Thoracic aorta (tissue), 2 donors: Measurements from ENCODE around the gene TSTD1. TPM values are rescaled to one million over a fixed set of nuclear protein-coding genes. Genes with fewer than 3 reads are reported as not detected.
A peak's percentile ranks its signal among the peaks of the same experiment; 100 is the strongest.

Experiments
- ATAC-seq: fragments of 150-250 bp; one replicate; pipeline ENCODE4 v1.8.0; 2017; ENCODE audit warnings: low read depth; ENCODE audit not compliant: insufficient number of reproducible peaks, low FRiP score
- DNase-seq: peaks from one replicate; pipeline ENCODE4 v3.0.0-alpha.2; 2020; ENCODE audit warnings: low spot score
- H3K27ac ChIP-seq, 2 donors: fragments of 200-600 bp; sonication (generic); 1 replicate in 1 of 2; 2 replicates in 1 of 2; pipeline ENCODE4 v1.5.1; 2016; ENCODE audit warnings: mild to moderate bottlenecking in 2 of 2, moderate library complexity in 2 of 2
- H3K27me3 ChIP-seq: fragments of 200-600 bp; sonication (generic); replicated peaks from 2 replicates; pipeline ENCODE4 v1.6.0; 2016; ENCODE audit warnings: mild to moderate bottlenecking; ENCODE audit not compliant: insufficient read depth
- H3K36me3 ChIP-seq: fragments of 200-600 bp; sonication (generic); one replicate; pipeline ENCODE4 v1.5.1; 2016
- H3K4me1 ChIP-seq, 2 donors: fragments of 200-600 bp; sonication (generic); 1 replicate in 1 of 2; 2 replicates in 1 of 2; pipeline versions ENCODE4 v1.5.1 to v1.6.0; 2016; ENCODE audit warnings: low read depth in 2 of 2, mild to moderate bottlenecking in 1 of 2; ENCODE audit not compliant: control insufficient read depth in 1 of 2
- H3K4me3 ChIP-seq: fragments of 200-600 bp; sonication (generic); 2 replicates; pipeline ENCODE4 v1.5.1; 2016; ENCODE audit warnings: mild to moderate bottlenecking
- H3K9me3 ChIP-seq: fragments of 200-600 bp; sonication (generic); 2 replicates; pipeline ENCODE4 v1.5.1; 2016
- CTCF ChIP-seq: fragments of 200-600 bp; sonication (generic); IDR thresholded peaks from one replicate; pipeline ENCODE4 v1.5.1; 2019; ENCODE audit warnings: antibody characterized with exemption
- total RNA-seq, 2 donors: library from RNA; depleted of rRNA; stranded (reverse); fragments of >200 nt; gene quantifications; one replicate each; pipeline versions ENCODE4 v1.1.0 to v1.2.3, GENCODE V29; 2016

TSTD1 gene
- total RNA-seq, 2 donors from 2014 or later = 19.9 to 34.2 TPM

DNA sequence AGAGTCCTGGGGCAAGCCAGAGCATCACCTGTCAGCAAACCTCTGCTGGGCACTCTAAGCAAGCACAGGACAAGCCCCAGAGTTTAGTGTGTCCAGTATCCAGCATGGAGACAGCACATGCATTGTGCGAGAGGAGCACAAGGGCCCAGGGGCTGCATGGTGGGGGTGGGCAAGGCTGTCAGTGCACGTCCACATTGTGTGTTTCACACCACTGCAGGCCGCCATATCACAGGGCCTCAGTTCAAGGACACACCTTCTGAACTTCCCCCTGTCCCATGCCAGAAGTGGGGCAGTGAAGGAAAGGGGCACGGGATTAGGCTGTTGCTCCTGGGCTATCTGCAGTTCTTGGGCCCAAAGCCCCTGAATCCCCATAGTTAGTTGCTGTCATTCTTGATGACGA, 782 bp upstream of the TSTD1 start:
- TF ChIP-seq CTCF = no peak
- Histone ChIP-seq H3K9me3 (no peaks in the 10 kb centered on the region), H3K27me3 (no peaks in the 10 kb centered on the region), H3K4me3 (no peak overlapping the region), H3K27ac (no peak overlapping the region), H3K36me3 (peaks cover 39% of the 10 kb centered on the region), H3K4me1 (peaks cover 8 to 16% of the 10 kb centered on the region in 2 donors)
- ATAC-seq (no peak), DNase-seq (no peak)

GRCh38 chr1:161039154-161039545, 386 bp upstream of the TSTD1 start:
- H3K9me3 ChIP-seq = no peaks in the 10 kb centered on the region
- H3K27me3 ChIP-seq = no peaks in the 10 kb centered on the region
- no peak overlapping the region for H3K27ac ChIP-seq
- peaks cover 39% of the 10 kb centered on the region for H3K36me3 ChIP-seq
- TF ChIP-seq CTCF = no peak
- no peak for ATAC-seq
- DNase-seq = no peak
- peak overlapping the region; percentile 70 for H3K4me3 ChIP-seq
- peaks cover 4 to 12% of the 10 kb centered on the region in 2 donors for H3K4me1 ChIP-seq

DNA sequence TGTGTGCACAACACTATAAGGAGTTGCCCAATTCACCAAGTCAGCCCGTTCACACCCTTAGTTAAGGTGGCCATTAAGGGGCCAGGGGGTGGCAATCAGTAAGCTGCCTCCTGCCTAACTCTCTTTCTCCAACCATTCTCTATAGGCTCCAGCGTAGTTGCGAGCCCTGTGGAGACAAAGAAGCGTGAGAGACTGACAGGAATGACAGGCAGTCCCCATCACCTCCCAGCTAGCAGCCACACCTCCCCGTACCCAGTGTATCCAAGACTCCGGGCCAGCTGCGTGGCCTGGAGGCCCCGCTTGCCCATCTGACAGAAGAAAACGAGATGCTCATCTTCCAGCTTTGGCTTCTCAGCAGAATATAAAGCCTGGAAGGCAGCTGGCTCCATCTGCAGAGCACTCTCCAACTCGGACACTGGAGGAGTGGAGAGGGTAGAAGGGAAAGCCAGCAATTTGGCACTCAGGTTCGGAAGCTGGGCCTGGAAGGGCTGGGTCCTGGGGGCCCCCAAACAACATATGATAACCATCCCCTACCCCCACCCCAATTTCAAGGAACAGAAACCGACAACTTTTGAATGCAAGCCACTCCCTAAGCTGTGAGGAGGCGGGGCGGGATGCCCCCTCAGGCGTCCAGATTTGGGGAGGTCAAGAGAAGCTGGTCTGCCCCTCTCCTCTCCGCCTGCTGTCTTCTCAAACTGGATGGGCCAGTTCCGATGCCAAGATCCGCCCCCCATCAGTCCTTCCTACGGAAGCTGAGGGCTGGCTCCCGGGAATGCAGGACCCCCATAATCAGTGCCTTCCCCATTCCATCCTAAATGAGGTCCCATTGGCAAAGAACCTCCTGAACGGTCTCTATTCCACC, 872 bp downstream of the TSTD1 start:
- Histone ChIP-seq H3K27ac (no peak overlapping the region), H3K4me3 (peak overlapping the region; percentile 70), H3K36me3 (peaks cover 37% of the 10 kb centered on the region), H3K27me3 (no peaks in the 10 kb centered on the region), H3K9me3 (no peaks in the 10 kb centered on the region), H3K4me1 (no peaks in the 10 kb centered on the region)
- no peak for ATAC-seq
- no peak for DNase-seq
- no peak for TF ChIP-seq CTCF

DNA sequence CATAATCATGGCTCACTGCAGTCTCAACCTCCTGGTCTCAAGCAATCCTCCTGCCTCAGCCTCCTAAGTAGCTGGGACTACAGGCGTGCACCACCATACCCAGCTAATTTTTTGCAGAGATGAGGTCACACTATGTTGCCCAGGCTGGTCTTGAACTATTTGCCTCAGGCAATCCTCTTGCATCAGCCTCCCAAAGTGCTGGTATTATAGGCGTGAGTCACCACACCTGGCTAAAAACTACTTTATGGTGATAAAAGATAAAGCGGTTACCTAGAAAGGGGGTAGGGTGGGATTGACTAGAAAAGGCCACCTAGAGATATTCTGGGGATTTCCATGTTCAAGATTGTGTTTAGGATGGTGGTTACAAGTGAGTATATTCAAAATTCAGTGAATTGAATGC, 5.0 kb downstream of the TSTD1 start:
- H3K27me3 ChIP-seq = no peaks in the 10 kb centered on the region
- no peak for ATAC-seq

DNA sequence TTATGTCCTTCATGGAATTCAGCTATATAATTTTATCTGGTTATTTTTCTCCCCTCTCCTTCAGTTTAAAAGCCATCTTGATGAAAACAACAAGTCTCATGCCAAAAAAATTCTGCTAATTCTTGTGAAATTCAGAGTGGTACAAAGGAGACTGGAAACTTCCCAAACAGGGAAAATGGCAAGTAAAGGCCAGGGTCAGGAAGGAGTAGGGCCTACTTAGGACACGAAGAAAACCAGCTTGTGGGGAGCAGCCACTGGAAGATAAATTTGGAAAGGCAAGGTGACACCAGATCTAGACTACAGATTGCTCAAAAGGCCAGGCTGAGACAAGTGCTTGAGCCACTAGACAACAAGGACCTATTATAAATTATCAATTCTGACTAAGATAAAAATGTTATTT, 6.4 kb downstream of the TSTD1 start:
- no peak overlapping the region for H3K27ac ChIP-seq
- ATAC-seq = no peak
- no peak for TF ChIP-seq CTCF

More for the DNA sequence above, 5.0 kb downstream of the TSTD1 start:
- Histone ChIP-seq H3K4me1 (no peaks in the 10 kb centered on the region), H3K4me3 (no peak overlapping the region), H3K9me3 (no peaks in the 10 kb centered on the region), H3K36me3 (no peaks in the 10 kb centered on the region), H3K27ac (no peak overlapping the region)
- TF ChIP-seq CTCF = no peak
- no peak for DNase-seq

More for the DNA sequence above, 6.4 kb downstream of the TSTD1 start:
- H3K36me3 ChIP-seq = no peaks in the 10 kb centered on the region
- H3K4me1 ChIP-seq = no peaks in the 10 kb centered on the region
- no peaks in the 10 kb centered on the region for H3K27me3 ChIP-seq
- H3K9me3 ChIP-seq = no peaks in the 10 kb centered on the region
- no peak for DNase-seq
- H3K4me3 ChIP-seq = no peak overlapping the region
